ENCODE data around the gene BORCS8.
"Not testable (repeated sequence)": the region's sequence is repeated elsewhere in the genome, so short reads cannot be mapped to it uniquely, and the experiment has no call there.

DNA sequence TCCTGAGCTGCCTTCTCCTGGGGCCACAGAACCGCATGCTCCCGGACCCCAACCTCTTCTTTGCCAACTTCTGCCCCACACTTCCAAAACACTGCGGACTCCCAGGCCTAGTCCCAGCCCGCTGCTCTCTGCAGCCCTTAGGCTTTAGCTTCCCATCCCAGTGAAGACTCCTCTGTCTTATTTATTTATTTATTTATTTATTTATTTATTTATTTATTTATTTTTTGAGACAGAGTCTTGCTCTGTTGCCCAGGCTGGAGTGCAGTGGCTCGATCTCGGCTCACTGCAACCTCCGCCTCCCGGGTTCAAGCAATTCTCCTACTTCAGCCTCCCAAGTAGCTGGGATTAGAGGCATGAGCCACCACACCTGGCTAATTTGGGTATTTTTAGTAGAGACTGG lies 43.4 kb downstream of the BORCS8 start:
- TF ChIP-seq SPI1 (IDR thresholded peaks at IDR 0.05; ENCODE audit: borderline replicate concordance, low read depth); CTCF (IDR thresholded peaks at IDR 0.05; ENCODE audit: insufficient read depth, low read length): not testable (repeated sequence)

Measured in HL-60 (cell line).